OCI-LY7 (cell line): ENCODE measurements around the gene RINT1.

Source experiments
- EZH2phosphoT487 ChIP-seq: fragments of 200-600 bp; sonication (generic); IDR thresholded peaks from 2 replicates; pipeline ENCODE4 v1.6.1; 2018; ENCODE audit warnings: low read depth, borderline replicate concordance, mild to moderate bottlenecking, mixed run types, antibody characterized with exemption, low read length, moderate library complexity, mixed read lengths
- TF ChIP-seq, protein P1 (sequence below): fragments of 200-600 bp; sonication (generic); conservative IDR thresholded peaks from 2 replicates; pipeline ENCODE4 v1.5.1; 2014; ENCODE audit warnings: mild to moderate bottlenecking, antibody characterized with exemption, low read length, moderate library complexity, mixed read lengths

DNA sequence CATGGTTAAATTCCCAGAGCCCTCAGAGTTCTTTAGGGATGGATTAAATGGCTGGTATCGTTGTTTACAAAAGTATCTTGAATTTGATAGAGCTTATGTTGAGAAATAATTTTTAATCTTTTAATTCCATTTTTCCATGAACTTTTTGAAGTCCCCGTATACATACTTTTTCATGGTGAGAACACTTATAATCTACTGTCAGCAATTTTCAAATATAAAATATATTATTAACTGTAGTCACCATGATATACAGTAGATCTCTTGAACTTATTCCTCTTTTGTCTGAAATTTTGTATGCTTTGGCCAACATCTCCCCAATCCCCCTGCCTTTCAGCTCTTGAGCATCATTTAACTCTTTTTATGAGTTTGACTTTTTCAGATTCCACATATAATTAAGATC lies 39.9 kb downstream of the RINT1 start:
- TF ChIP-seq, protein P1, sequence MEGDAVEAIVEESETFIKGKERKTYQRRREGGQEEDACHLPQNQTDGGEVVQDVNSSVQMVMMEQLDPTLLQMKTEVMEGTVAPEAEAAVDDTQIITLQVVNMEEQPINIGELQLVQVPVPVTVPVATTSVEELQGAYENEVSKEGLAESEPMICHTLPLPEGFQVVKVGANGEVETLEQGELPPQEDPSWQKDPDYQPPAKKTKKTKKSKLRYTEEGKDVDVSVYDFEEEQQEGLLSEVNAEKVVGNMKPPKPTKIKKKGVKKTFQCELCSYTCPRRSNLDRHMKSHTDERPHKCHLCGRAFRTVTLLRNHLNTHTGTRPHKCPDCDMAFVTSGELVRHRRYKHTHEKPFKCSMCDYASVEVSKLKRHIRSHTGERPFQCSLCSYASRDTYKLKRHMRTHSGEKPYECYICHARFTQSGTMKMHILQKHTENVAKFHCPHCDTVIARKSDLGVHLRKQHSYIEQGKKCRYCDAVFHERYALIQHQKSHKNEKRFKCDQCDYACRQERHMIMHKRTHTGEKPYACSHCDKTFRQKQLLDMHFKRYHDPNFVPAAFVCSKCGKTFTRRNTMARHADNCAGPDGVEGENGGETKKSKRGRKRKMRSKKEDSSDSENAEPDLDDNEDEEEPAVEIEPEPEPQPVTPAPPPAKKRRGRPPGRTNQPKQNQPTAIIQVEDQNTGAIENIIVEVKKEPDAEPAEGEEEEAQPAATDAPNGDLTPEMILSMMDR = no peak
- no peak for TF ChIP-seq EZH2phosphoT487
